Epithelial cell of proximal tubule (primary cell): Measurements from ENCODE around the gene POLR3H. TPM values are rescaled to one million over a fixed set of nuclear protein-coding genes. Genes with fewer than 3 reads are reported as not detected.
A peak's percentile ranks its signal among the peaks of the same experiment; 100 is the strongest.

Source experiments
- DNase-seq: peaks from one replicate; pipeline ENCODE4 v3.0.0-alpha.2; 2011; ENCODE audit warnings: low read depth
- H3K4me3 ChIP-seq: 2 replicates; pipeline ENCODE4 v1.5.1; 2011; ENCODE audit warnings: low read depth, mild to moderate bottlenecking, low read length
- total RNA-seq: library from RNA; depleted of rRNA; stranded (reverse); fragments of >200 nt; gene quantifications from 2 replicates; pipeline ENCODE4 v1.2.3, GENCODE V29; 2015
- TF ChIP-seq, protein P1 (sequence below): conservative IDR thresholded peaks from 2 replicates; pipeline ENCODE4 v1.5.1; 2012; ENCODE audit warnings: low read depth, mild to moderate bottlenecking, low read length

POLR3H gene
- total RNA-seq, 1 donor from 2014 or later, result 9.5 TPM

DNA sequence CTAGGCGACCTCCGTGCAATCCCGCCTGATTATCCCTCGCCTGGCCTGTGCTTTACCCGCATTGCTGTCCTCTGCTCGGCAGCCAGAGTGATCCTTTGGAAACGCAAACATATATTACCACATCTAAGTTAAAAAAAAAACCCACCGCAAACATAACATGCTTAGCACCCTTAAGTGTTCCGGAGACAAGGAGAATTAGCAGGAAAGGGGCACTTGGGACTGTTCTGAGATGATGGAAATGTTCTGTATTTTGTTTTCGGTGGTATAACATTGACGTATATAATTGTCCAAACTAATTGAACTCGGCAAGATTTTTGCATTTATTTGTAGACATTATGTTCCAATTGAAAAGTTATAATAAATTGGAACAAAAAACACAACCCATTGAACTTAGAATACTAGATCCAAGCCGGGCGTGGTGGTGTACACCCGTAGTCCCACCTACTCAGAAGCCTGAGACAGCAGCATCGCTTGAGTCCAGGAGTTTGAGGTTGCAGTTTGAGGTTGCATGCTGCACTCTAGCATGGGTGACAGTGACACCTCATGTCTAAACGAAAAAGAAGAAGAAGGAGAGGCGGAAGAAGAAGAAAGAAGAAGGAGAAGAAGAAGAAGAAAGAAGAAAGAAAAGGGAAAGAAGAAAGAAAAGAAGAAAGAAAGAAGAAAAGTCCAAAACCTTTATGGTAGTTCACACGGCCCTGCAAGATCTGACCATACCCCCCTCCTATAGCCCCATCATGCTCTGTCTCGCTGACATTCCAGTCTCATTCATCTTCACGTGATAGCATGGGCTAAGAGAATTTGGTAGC lies 604 bp upstream of the POLR3H start:
- TF ChIP-seq, protein P1, sequence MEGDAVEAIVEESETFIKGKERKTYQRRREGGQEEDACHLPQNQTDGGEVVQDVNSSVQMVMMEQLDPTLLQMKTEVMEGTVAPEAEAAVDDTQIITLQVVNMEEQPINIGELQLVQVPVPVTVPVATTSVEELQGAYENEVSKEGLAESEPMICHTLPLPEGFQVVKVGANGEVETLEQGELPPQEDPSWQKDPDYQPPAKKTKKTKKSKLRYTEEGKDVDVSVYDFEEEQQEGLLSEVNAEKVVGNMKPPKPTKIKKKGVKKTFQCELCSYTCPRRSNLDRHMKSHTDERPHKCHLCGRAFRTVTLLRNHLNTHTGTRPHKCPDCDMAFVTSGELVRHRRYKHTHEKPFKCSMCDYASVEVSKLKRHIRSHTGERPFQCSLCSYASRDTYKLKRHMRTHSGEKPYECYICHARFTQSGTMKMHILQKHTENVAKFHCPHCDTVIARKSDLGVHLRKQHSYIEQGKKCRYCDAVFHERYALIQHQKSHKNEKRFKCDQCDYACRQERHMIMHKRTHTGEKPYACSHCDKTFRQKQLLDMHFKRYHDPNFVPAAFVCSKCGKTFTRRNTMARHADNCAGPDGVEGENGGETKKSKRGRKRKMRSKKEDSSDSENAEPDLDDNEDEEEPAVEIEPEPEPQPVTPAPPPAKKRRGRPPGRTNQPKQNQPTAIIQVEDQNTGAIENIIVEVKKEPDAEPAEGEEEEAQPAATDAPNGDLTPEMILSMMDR, result no peak
- H3K4me3 ChIP-seq, result peak overlapping the region; percentile 85
- no peak for DNase-seq

GRCh38 chr22:41542224-41542623 lies 2.0 kb downstream of the POLR3H start:
- H3K4me3 ChIP-seq, result peak overlapping the region; percentile 6
- DNase-seq, result no peak
- TF ChIP-seq, protein P1, result no peak

DNA sequence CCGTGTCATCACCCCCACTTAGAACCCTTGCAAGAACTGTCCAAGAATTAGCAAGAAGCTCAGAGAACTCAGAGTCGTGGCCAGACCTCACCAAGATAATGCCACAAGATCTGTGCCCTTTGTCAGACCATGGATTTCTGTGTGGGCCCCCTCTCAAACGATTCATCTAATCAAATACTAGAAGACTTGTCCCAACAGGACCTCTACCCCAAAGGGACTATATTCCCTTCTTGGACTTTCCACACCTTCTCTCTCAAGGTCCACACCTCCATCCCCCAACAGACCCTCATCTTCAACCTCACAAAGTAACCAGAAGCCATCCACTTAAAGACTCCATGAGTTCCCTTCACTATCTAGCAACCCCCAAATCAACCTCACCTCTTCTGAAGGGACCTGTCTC lies 2.8 kb downstream of the POLR3H start:
- H3K4me3 ChIP-seq, result no peak overlapping the region
- TF ChIP-seq, protein P1, result no peak
- DNase-seq, result no peak

DNA sequence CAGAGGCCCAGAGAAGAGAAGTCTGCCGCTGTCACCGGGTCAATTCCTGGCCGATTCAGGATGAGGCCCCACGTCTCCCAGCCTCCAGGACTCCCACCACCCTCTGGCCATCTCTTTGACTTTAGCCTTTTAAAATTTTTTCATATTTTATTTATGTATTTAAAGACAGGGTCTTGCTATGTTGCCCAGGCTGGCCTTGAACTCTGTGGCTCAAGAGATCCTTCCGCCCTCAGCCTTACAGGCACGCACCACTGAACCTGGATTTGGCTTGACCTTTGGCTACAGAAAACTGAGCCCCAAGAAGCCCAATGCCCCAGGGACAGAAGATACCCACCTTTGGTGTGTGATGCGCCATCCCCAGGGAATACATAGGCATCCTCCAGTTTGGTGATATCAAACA lies 3.9 kb downstream of the POLR3H start:
- DNase-seq, result no peak
- TF ChIP-seq, protein P1, result no peak
- no peak overlapping the region for H3K4me3 ChIP-seq

DNA sequence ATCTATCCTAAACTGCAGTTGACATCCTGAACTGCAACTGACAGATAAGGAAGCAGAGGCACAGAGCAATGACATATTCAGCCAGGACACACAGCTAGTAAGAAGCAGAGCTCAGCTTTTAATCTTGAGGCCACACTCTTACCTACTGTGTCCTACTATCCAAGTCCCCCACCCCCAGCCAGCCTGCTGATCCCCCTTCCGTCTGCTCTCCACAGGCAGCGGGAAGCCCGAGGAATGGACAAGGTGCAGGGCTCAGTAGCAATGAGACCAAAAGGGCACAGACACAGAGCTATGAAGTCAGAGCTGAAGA lies 4.3 kb downstream of the POLR3H start:
- no peak for DNase-seq
- TF ChIP-seq, protein P1, result no peak
- H3K4me3 ChIP-seq, result no peak overlapping the region

GRCh38 chr22:41539146-41540005 lies 4.9 kb downstream of the POLR3H start:
- TF ChIP-seq, protein P1, result no peak
- DNase-seq, result no peak

GRCh38 chr22:41538583-41538982 lies 5.7 kb downstream of the POLR3H start:
- no peak for DNase-seq
- H3K4me3 ChIP-seq, result no peak overlapping the region
- TF ChIP-seq, protein P1, result no peak

More at GRCh38 chr22:41539146-41540005, 4.9 kb downstream of the POLR3H start:
- no peak overlapping the region for H3K4me3 ChIP-seq
